H1 (cell line): Measurements from ENCODE around the gene FRY.
"Not testable (repeated sequence)": the region's sequence is repeated elsewhere in the genome, so short reads cannot be mapped to it uniquely, and the experiment has no call there.

Experiments used
- KDM4A ChIP-seq: IDR thresholded peaks from one replicate; pipeline ENCODE4 v1.7.1; 2012; ENCODE audit warnings: low read depth, mild to moderate bottlenecking, moderate library complexity, low read length, inconsistent platforms; ENCODE audit not compliant: severe bottlenecking
- TF ChIP-seq, protein P1 (sequence below), 3 experiments: IDR thresholded peaks; 1 replicate in 2 of 3; 2 replicates in 1 of 3; pipeline versions ENCODE4 v1.5.1 to v1.6.1; 2011; ENCODE audit warnings: low read length in 3 of 3, mild to moderate bottlenecking in 3 of 3, inconsistent platforms in 2 of 3, low read depth in 1 of 3, moderate library complexity in 1 of 3; ENCODE audit not compliant: insufficient read depth in 1 of 3; ENCODE audit errors: control extremely low read depth in 1 of 3

DNA sequence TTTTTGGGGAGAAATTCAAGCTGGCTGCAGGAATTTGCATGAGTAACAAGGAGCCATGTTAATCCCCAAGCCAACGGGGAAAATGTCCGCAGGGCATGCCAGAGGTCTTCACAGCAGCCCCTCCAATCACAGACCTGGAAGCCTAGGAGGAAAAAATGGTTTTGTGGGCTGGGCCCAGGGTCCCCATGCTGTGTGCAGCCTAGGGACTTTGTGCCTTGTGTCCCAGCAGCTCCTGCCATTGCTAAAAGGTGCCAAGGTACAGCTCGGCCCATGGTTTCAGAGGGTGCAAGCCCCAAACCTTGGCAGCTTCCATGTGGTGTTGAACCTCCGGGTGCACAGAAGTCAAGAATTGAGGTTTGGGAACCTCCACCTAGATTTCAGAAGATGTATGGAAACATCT, 47.2 kb upstream of the FRY start:
- TF ChIP-seq KDM4A: not testable (repeated sequence)
- TF ChIP-seq, protein P1, sequence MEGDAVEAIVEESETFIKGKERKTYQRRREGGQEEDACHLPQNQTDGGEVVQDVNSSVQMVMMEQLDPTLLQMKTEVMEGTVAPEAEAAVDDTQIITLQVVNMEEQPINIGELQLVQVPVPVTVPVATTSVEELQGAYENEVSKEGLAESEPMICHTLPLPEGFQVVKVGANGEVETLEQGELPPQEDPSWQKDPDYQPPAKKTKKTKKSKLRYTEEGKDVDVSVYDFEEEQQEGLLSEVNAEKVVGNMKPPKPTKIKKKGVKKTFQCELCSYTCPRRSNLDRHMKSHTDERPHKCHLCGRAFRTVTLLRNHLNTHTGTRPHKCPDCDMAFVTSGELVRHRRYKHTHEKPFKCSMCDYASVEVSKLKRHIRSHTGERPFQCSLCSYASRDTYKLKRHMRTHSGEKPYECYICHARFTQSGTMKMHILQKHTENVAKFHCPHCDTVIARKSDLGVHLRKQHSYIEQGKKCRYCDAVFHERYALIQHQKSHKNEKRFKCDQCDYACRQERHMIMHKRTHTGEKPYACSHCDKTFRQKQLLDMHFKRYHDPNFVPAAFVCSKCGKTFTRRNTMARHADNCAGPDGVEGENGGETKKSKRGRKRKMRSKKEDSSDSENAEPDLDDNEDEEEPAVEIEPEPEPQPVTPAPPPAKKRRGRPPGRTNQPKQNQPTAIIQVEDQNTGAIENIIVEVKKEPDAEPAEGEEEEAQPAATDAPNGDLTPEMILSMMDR (IDR thresholded peaks at IDR 0.05; ENCODE audit: control extremely low read depth in 1 of 3, insufficient read depth in 1 of 3, low read depth in 1 of 3, low read length in 3 of 3): not testable (repeated sequence)
